ENCODE results near the gene FAM107A.

The FAM107A gene

GRCh38 chr3:58564456-58565160 is 12.6 kb downstream of the FAM107A start:
- peak; percentile 72 for DNase-seq (ENCODE audit: low read depth)

GRCh38 chr3:58564054-58564453 is 13.1 kb downstream of the FAM107A start:
- H3K4me3 ChIP-seq (ENCODE audit: low read length) = no peak overlapping the region
- no peak for TF ChIP-seq CTCF (IDR thresholded peaks at IDR 0.05; ENCODE audit: insufficient read depth, low read depth, low read length, missing control alignments)
- no peak for DNase-seq (ENCODE audit: low read depth)

More at GRCh38 chr3:58564456-58565160, 12.6 kb downstream of the FAM107A start:
- H3K4me3 ChIP-seq (ENCODE audit: low read length) = no peak overlapping the region
- no peak for TF ChIP-seq CTCF (IDR thresholded peaks at IDR 0.05; ENCODE audit: insufficient read depth, low read depth, low read length, missing control alignments)

- DNase-seq (ENCODE audit: low read depth) = peak; percentile 62
- H3K4me3 ChIP-seq (ENCODE audit: low read length) = no peak overlapping the region
- no peak for TF ChIP-seq CTCF (IDR thresholded peaks at IDR 0.05; ENCODE audit: insufficient read depth, low read depth, low read length, missing control alignments)
Observed at GRCh38 chr3:58563386-58564035, 13.7 kb downstream of the FAM107A start.

- no peak overlapping the region for H3K4me3 ChIP-seq (ENCODE audit: low read length)
- DNase-seq (ENCODE audit: low read depth) = no peak
- no peak for TF ChIP-seq CTCF (IDR thresholded peaks at IDR 0.05; ENCODE audit: insufficient read depth, low read depth, low read length, missing control alignments)
Observed at GRCh38 chr3:58562498-58562897, 14.7 kb downstream of the FAM107A start.

- TF ChIP-seq CTCF (IDR thresholded peaks at IDR 0.05; ENCODE audit: insufficient read depth, low read depth, low read length, missing control alignments) = peak; percentile 14
- DNase-seq (ENCODE audit: low read depth) = peak; percentile 53
- H3K4me3 ChIP-seq (ENCODE audit: low read length) = no peak overlapping the region
Observed at GRCh38 chr3:58560771-58561311, 16.4 kb downstream of the FAM107A start.

- no peak for DNase-seq (ENCODE audit: low read depth)
- TF ChIP-seq CTCF (IDR thresholded peaks at IDR 0.05; ENCODE audit: insufficient read depth, low read depth, low read length, missing control alignments) = no peak
- H3K4me3 ChIP-seq (ENCODE audit: low read length) = no peak overlapping the region
Observed at GRCh38 chr3:58559586-58559985, 17.6 kb downstream of the FAM107A start.

Measured in epithelial cell of esophagus (primary cell).